ENCODE measurements around the gene CGB8. TPM values are rescaled to one million over a fixed set of nuclear protein-coding genes. Genes with fewer than 3 reads are reported as not detected.

The CGB8 gene
- total and polyA plus RNA-seq, 4 donors, result not detected

- H3K27ac ChIP-seq (ENCODE audit: low read depth in 1 of 2, low read length in 2 of 2), result no peak overlapping the region
- 90% methylated on average over 9 of the region's 9 CpGs for WGBS
Measured at GRCh38 chr19:49022116-49022515, 26.8 kb downstream of the CGB8 start.

DNA sequence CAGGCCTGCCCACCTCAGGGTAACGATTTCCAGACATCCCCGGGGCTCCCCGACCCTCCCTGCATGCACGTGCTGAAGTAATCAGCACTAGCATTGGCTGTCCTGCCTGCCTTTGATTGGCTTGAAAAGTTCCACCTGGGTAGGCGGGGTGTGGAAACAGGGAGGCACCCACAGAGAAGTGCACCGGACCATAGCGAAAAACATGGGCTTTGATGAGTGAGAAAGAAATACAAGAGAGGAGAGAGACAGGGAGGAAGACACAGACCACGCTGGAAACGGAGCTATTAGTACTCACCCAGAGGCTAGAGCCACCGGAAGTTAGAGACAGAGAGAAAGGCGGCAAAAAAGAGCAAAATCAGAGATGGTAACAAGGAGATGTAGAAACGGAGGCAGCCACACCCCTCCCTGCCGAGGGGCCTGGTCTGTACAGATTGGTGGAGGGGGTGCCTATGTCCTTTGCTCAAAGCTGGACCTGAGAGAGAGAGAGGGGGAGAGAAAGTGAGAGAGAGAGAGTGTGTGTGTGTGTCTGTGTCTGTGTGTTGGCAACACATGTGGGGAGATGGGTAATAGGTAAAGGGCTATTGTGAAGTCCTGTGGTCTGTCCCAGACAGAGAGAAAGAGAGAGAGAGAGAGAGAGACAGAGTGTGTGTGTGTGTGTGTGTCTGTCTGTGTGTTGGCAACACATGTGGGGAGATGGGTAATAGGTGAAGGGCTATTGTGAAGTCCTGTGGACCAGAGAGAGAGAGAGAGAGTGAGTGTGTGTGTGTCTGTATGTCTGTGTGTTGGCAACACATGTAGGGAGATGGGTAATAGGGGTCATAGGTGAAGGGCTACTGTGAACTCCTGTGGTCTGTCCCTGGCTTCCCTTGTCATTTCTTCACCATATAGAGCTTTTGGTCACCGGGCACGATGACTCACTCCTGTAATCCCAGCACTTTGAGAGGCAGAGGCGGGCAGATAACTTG is 27.7 kb downstream of the CGB8 start:
- no peaks in the 10 kb centered on the region for H3K9me3 ChIP-seq (ENCODE audit: control insufficient read depth in 4 of 4, low read length in 3 of 4)
- 50% methylated on average over 16 of the region's 16 CpGs for WGBS
- DNase-seq (ENCODE audit: low spot score), result no peak
- peaks cover 0 to under 1% (median 0%) of the 10 kb centered on the region in 4 donors for H3K36me3 ChIP-seq (ENCODE audit: control insufficient read depth in 4 of 4, insufficient read depth in 3 of 4, low read depth in 1 of 4, low read length in 3 of 4)
- no peak overlapping the region for H3K9ac ChIP-seq (ENCODE audit: low read depth in 1 of 2, low read length in 2 of 2)
- no peaks in the 10 kb centered on the region for H3K27me3 ChIP-seq (ENCODE audit: control insufficient read depth in 4 of 4, insufficient read depth in 4 of 4, low read length in 3 of 4)
- H3K27ac ChIP-seq (ENCODE audit: low read depth in 1 of 2, low read length in 2 of 2), result no peak overlapping the region
- peaks cover 5 to 22% (median 16%) of the 10 kb centered on the region in 4 donors for H3K4me1 ChIP-seq (ENCODE audit: control insufficient read depth in 4 of 4, insufficient read depth in 4 of 4, low read length in 3 of 4)
- no peak overlapping the region for H3K4me3 ChIP-seq (ENCODE audit: low read depth in 1 of 3, low read length in 3 of 3)
- TF ChIP-seq JUND (IDR thresholded peaks at IDR 0.05), result no peak
- no peak for TF ChIP-seq YY1 (IDR thresholded peaks at IDR 0.05)
- no peak for TF ChIP-seq GABPA (IDR thresholded peaks at IDR 0.05 in 1 of 2, conservative IDR thresholded peaks at IDR 0.05 in 1 of 2)
- no peak for TF ChIP-seq MAX (IDR thresholded peaks at IDR 0.05)
- no peak for TF ChIP-seq TAF1 (conservative IDR thresholded peaks at IDR 0.05)
- TF ChIP-seq FOXA2 (IDR thresholded peaks at IDR 0.05), result no peak
- TF ChIP-seq RXRA (IDR thresholded peaks at IDR 0.05), result no peak
- no peak for TF ChIP-seq SP1 (IDR thresholded peaks at IDR 0.05)
- no peak for TF ChIP-seq REST (IDR thresholded peaks at IDR 0.05)
- no peak for TF ChIP-seq NR2F2 (IDR thresholded peaks at IDR 0.05)
- TF ChIP-seq HNF4A (conservative IDR thresholded peaks at IDR 0.05), result no peak
- TF ChIP-seq CTCF (IDR thresholded peaks at IDR 0.05; ENCODE audit: low read depth, low read length, missing input control), result no peak
- no peak for TF ChIP-seq FOXA1 (IDR thresholded peaks at IDR 0.05)
- no peak for TF ChIP-seq ATF3 (IDR thresholded peaks at IDR 0.05)
- no peak for TF ChIP-seq RAD21 (IDR thresholded peaks at IDR 0.05)
- TF ChIP-seq, protein P1, sequence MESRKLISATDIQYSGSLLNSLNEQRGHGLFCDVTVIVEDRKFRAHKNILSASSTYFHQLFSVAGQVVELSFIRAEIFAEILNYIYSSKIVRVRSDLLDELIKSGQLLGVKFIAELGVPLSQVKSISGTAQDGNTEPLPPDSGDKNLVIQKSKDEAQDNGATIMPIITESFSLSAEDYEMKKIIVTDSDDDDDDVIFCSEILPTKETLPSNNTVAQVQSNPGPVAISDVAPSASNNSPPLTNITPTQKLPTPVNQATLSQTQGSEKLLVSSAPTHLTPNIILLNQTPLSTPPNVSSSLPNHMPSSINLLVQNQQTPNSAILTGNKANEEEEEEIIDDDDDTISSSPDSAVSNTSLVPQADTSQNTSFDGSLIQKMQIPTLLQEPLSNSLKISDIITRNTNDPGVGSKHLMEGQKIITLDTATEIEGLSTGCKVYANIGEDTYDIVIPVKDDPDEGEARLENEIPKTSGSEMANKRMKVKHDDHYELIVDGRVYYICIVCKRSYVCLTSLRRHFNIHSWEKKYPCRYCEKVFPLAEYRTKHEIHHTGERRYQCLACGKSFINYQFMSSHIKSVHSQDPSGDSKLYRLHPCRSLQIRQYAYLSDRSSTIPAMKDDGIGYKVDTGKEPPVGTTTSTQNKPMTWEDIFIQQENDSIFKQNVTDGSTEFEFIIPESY (IDR thresholded peaks at IDR 0.05), result no peak
- TF ChIP-seq HNF4G (IDR thresholded peaks at IDR 0.05), result no peak

More at GRCh38 chr19:49022116-49022515, 26.8 kb downstream of the CGB8 start:
- TF ChIP-seq, protein P1 (IDR thresholded peaks at IDR 0.05), result no peak
- TF ChIP-seq HNF4A (conservative IDR thresholded peaks at IDR 0.05) (no peak), FOXA2 (IDR thresholded peaks at IDR 0.05) (no peak), HNF4G (IDR thresholded peaks at IDR 0.05) (no peak), RAD21 (IDR thresholded peaks at IDR 0.05) (no peak), ATF3 (IDR thresholded peaks at IDR 0.05) (no peak), RXRA (IDR thresholded peaks at IDR 0.05) (no peak), SP1 (IDR thresholded peaks at IDR 0.05) (no peak), TAF1 (conservative IDR thresholded peaks at IDR 0.05) (no peak)
- DNase-seq (ENCODE audit: low spot score), result no peak
- H3K27me3 ChIP-seq (ENCODE audit: control insufficient read depth in 4 of 4, insufficient read depth in 4 of 4, low read length in 3 of 4), result no peaks in the 10 kb centered on the region
- H3K9ac ChIP-seq (ENCODE audit: low read depth in 1 of 2, low read length in 2 of 2), result no peak overlapping the region
- H3K36me3 ChIP-seq (ENCODE audit: control insufficient read depth in 4 of 4, insufficient read depth in 3 of 4, low read depth in 1 of 4, low read length in 3 of 4), result no peaks in the 10 kb centered on the region
- no peaks in the 10 kb centered on the region for H3K9me3 ChIP-seq (ENCODE audit: control insufficient read depth in 4 of 4, low read length in 3 of 4)
- H3K4me3 ChIP-seq (ENCODE audit: low read depth in 1 of 3, low read length in 3 of 3), result no peak overlapping the region
- peaks cover 5 to 22% (median 16%) of the 10 kb centered on the region in 4 donors for H3K4me1 ChIP-seq (ENCODE audit: control insufficient read depth in 4 of 4, insufficient read depth in 4 of 4, low read length in 3 of 4)

Measured in liver (tissue), 9 donors.